ENCODE data around the gene BCDIN3D. TPM values are rescaled to one million over a fixed set of nuclear protein-coding genes. Genes with fewer than 3 reads are reported as not detected.
A peak's percentile ranks its signal among the peaks of the same experiment; 100 is the strongest.

Gene BCDIN3D
- total RNA-seq, 2 donors from 2014 or later = 3.3 to 3.7 TPM

- intact Hi-C loops (cut with DNase I) = no loop called here
- H3K4me3 ChIP-seq = no peak overlapping the region
Observed at GRCh38 chr12:49809381-49809905, 33.5 kb downstream of the BCDIN3D start.

GRCh38 chr12:49808686-49809380 lies 34.1 kb downstream of the BCDIN3D start:
- Histone ChIP-seq H3K4me3 (no peak overlapping the region), H3K9me3 (no peaks in the 10 kb centered on the region), H3K36me3 (no peaks in the 10 kb centered on the region), H3K27ac (peak overlapping the region; percentile 12), H3K4me1 (no peaks in the 10 kb centered on the region), H3K27me3 (no peaks in the 10 kb centered on the region), H3K9ac (ENCODE audit: low read depth in 2 of 2, low read length in 2 of 2) (peak overlapping the region in 1 of 2 donors; percentile 50)
- no peak for TF ChIP-seq CTCF (IDR thresholded peaks at IDR 0.05)
- intact Hi-C loops (cut with DNase I) = no loop called here
- no peak for DNase-seq

More at GRCh38 chr12:49809381-49809905, 33.5 kb downstream of the BCDIN3D start:
- TF ChIP-seq CTCF (IDR thresholded peaks at IDR 0.05) = no peak
- H3K4me1 ChIP-seq = no peaks in the 10 kb centered on the region
- no peaks in the 10 kb centered on the region for H3K36me3 ChIP-seq
- H3K27me3 ChIP-seq = no peaks in the 10 kb centered on the region
- peak; percentile 36 for DNase-seq
- H3K9ac ChIP-seq (ENCODE audit: low read depth in 2 of 2, low read length in 2 of 2) = peak overlapping the region in 1 of 2 donors; percentile 50
- no peaks in the 10 kb centered on the region for H3K9me3 ChIP-seq
- peak overlapping the region; percentile 12 for H3K27ac ChIP-seq

DNA sequence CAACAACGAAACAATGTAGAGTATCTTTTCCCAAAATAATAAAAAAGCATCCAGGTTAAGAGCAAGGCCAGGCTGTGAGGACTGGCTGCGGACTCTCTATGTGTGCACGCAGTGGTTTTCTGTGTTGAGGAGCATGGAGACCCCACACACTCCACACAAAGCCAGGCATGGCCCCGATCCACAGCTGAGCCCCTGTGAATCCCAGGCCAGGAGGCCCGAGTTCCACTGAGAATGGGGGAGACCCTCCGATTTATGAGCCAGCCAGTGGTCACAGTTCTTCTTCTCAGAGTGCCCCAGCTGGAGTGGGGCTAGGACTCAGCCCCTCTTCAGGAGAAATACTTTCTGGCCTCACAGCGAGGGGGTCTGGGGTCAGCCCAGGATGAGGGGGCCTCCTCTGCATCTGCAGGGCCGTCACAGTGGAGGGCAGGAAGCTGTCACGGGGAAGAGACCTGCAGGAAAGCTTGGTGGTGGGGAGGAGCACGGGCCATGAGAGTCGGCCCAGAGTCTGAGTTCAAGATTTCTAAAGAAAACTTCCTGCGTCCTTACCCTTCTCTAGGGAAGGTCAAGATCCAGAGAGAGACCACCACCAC lies 34.8 kb downstream of the BCDIN3D start:
- Histone ChIP-seq H3K36me3 (no peaks in the 10 kb centered on the region), H3K9me3 (no peaks in the 10 kb centered on the region), H3K27ac (no peak overlapping the region), H3K9ac (ENCODE audit: low read depth in 2 of 2, low read length in 2 of 2) (no peak overlapping the region), H3K4me1 (no peaks in the 10 kb centered on the region), H3K4me3 (no peak overlapping the region), H3K27me3 (no peaks in the 10 kb centered on the region)
- DNase-seq = no peak
- TF ChIP-seq CTCF (IDR thresholded peaks at IDR 0.05) = no peak
- intact Hi-C loops (cut with DNase I) = no loop called here

GRCh38 chr12:49806877-49807276 lies 36.0 kb downstream of the BCDIN3D start:
- Histone ChIP-seq H3K9ac (ENCODE audit: low read depth in 2 of 2, low read length in 2 of 2) (no peak overlapping the region), H3K27ac (no peak overlapping the region), H3K9me3 (no peaks in the 10 kb centered on the region), H3K4me1 (no peaks in the 10 kb centered on the region), H3K4me3 (no peak overlapping the region), H3K27me3 (no peaks in the 10 kb centered on the region), H3K36me3 (no peaks in the 10 kb centered on the region)
- intact Hi-C loops (cut with DNase I) = no loop called here
- no peak for DNase-seq
- no peak for TF ChIP-seq CTCF (IDR thresholded peaks at IDR 0.05)

DNA sequence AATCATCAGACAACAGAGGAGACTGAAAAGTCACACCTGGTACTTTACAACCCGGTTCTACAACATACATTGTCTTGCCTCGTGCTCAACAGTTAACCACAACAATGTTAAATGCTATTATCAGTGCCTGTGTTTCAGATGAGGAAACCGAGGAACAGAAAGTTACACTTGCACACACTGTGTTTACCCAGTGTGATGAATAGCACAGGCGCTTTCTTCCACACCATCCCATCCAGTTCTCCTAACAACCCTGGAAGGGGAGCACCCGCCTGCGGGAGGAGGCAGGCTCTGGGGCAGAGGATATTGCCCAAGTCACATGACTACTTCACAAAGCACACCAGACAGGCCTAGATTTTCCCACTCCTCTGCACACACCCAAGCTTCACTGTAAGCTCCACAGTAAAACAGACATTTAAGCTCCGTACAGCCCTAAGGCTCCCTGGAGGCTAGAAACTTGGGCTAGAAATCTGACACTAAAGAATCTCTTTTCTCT lies 36.5 kb downstream of the BCDIN3D start:
- intact Hi-C loops (cut with DNase I) = no loop called here

More for the DNA sequence above, 36.5 kb downstream of the BCDIN3D start:
- Histone ChIP-seq H3K27ac (no peak overlapping the region), H3K36me3 (no peaks in the 10 kb centered on the region), H3K9me3 (no peaks in the 10 kb centered on the region), H3K4me3 (no peak overlapping the region), H3K27me3 (no peaks in the 10 kb centered on the region), H3K4me1 (no peaks in the 10 kb centered on the region), H3K9ac (ENCODE audit: low read depth in 2 of 2, low read length in 2 of 2) (no peak overlapping the region)
- TF ChIP-seq CTCF (IDR thresholded peaks at IDR 0.05) = no peak
- no peak for DNase-seq
